ENCODE measurements around the gene GIPC1. TPM values are rescaled to one million over a fixed set of nuclear protein-coding genes. Genes with fewer than 3 reads are reported as not detected.

GIPC1 gene
- total RNA-seq, 1 donor from 2014 or later, result 41.8 TPM

GRCh38 chr19:14495672-14496028 lies 277 bp downstream of the GIPC1 start:
- peak overlapping the region; percentile 69 to 76 (median 75) for H3K4me3 ChIP-seq (ENCODE audit: low read length in 3 of 3)
- H3K9ac ChIP-seq (ENCODE audit: low read depth in 1 of 3, low read length in 3 of 3), result peak overlapping the region; percentile 52 to 74 (median 53)
- peaks cover 0 to 7% (median 3%) of the 10 kb centered on the region in 3 donors for H3K36me3 ChIP-seq (ENCODE audit: control insufficient read depth in 3 of 3, insufficient read depth in 3 of 3, low read length in 3 of 3)
- H3K9me3 ChIP-seq (ENCODE audit: control insufficient read depth in 3 of 3, low read length in 3 of 3), result no peaks in the 10 kb centered on the region
- no peaks in the 10 kb centered on the region for H3K27me3 ChIP-seq (ENCODE audit: control insufficient read depth in 3 of 3, insufficient read depth in 3 of 3, low read length in 3 of 3)
- peaks cover 21 to 28% (median 27%) of the 10 kb centered on the region in 3 donors for H3K4me1 ChIP-seq (ENCODE audit: control insufficient read depth in 3 of 3, insufficient read depth in 3 of 3, low read length in 3 of 3)
- peak overlapping the region; percentile 12 for H3K27ac ChIP-seq (ENCODE audit: low read depth, low read length)

- Histone ChIP-seq H3K9me3 (ENCODE audit: control insufficient read depth in 3 of 3, low read length in 3 of 3) (no peaks in the 10 kb centered on the region), H3K27ac (ENCODE audit: low read depth, low read length) (no peak overlapping the region), H3K9ac (ENCODE audit: low read depth in 1 of 3, low read length in 3 of 3) (peak overlapping the region; percentile 52 to 74 (median 53)), H3K4me3 (ENCODE audit: low read length in 3 of 3) (peak overlapping the region; percentile 69 to 76 (median 75)), H3K36me3 (ENCODE audit: control insufficient read depth in 3 of 3, insufficient read depth in 3 of 3, low read length in 3 of 3) (peaks cover 0 to 7% (median 3%) of the 10 kb centered on the region in 3 donors), H3K27me3 (ENCODE audit: control insufficient read depth in 3 of 3, insufficient read depth in 3 of 3, low read length in 3 of 3) (no peaks in the 10 kb centered on the region), H3K4me1 (ENCODE audit: control insufficient read depth in 3 of 3, insufficient read depth in 3 of 3, low read length in 3 of 3) (peaks cover 21 to 28% (median 27%) of the 10 kb centered on the region in 3 donors)
Measured at GRCh38 chr19:14494910-14495671, 836 bp downstream of the GIPC1 start.

GRCh38 chr19:14494411-14494810 lies 1.5 kb downstream of the GIPC1 start:
- Histone ChIP-seq H3K4me1 (ENCODE audit: control insufficient read depth in 3 of 3, insufficient read depth in 3 of 3, low read length in 3 of 3) (peaks cover 21 to 28% (median 27%) of the 10 kb centered on the region in 3 donors), H3K4me3 (ENCODE audit: low read length in 3 of 3) (peak overlapping the region in 1 of 3 donors; percentile 43), H3K36me3 (ENCODE audit: control insufficient read depth in 3 of 3, insufficient read depth in 3 of 3, low read length in 3 of 3) (peaks cover 0 to 7% (median 3%) of the 10 kb centered on the region in 3 donors), H3K27ac (ENCODE audit: low read depth, low read length) (no peak overlapping the region), H3K9me3 (ENCODE audit: control insufficient read depth in 3 of 3, low read length in 3 of 3) (no peaks in the 10 kb centered on the region), H3K27me3 (ENCODE audit: control insufficient read depth in 3 of 3, insufficient read depth in 3 of 3, low read length in 3 of 3) (no peaks in the 10 kb centered on the region), H3K9ac (ENCODE audit: low read depth in 1 of 3, low read length in 3 of 3) (peak overlapping the region in 2 of 3 donors; percentile 50 to 51)

- Histone ChIP-seq H3K4me3 (ENCODE audit: low read length in 3 of 3) (no peak overlapping the region), H3K4me1 (ENCODE audit: control insufficient read depth in 3 of 3, insufficient read depth in 3 of 3, low read length in 3 of 3) (peaks cover 21 to 28% (median 26%) of the 10 kb centered on the region in 3 donors), H3K36me3 (ENCODE audit: control insufficient read depth in 3 of 3, insufficient read depth in 3 of 3, low read length in 3 of 3) (peaks cover 0 to 13% (median 8%) of the 10 kb centered on the region in 3 donors)
Measured at GRCh38 chr19:14492756-14493337, 3.1 kb downstream of the GIPC1 start.

GRCh38 chr19:14487370-14488125 lies 8.4 kb downstream of the GIPC1 start:
- Histone ChIP-seq H3K27me3 (ENCODE audit: control insufficient read depth in 3 of 3, insufficient read depth in 3 of 3, low read length in 3 of 3) (no peaks in the 10 kb centered on the region), H3K4me3 (ENCODE audit: low read length in 3 of 3) (no peak overlapping the region), H3K27ac (ENCODE audit: low read depth, low read length) (no peak overlapping the region), H3K9me3 (ENCODE audit: control insufficient read depth in 3 of 3, low read length in 3 of 3) (no peaks in the 10 kb centered on the region), H3K4me1 (ENCODE audit: control insufficient read depth in 3 of 3, insufficient read depth in 3 of 3, low read length in 3 of 3) (no peaks in the 10 kb centered on the region), H3K9ac (ENCODE audit: low read depth in 1 of 3, low read length in 3 of 3) (no peak overlapping the region), H3K36me3 (ENCODE audit: control insufficient read depth in 3 of 3, insufficient read depth in 3 of 3, low read length in 3 of 3) (peaks cover 0 to 10% (median 9%) of the 10 kb centered on the region in 3 donors)

More at GRCh38 chr19:14492756-14493337, 3.1 kb downstream of the GIPC1 start:
- Histone ChIP-seq H3K27ac (ENCODE audit: low read depth, low read length) (no peak overlapping the region), H3K9ac (ENCODE audit: low read depth in 1 of 3, low read length in 3 of 3) (no peak overlapping the region), H3K27me3 (ENCODE audit: control insufficient read depth in 3 of 3, insufficient read depth in 3 of 3, low read length in 3 of 3) (no peaks in the 10 kb centered on the region), H3K9me3 (ENCODE audit: control insufficient read depth in 3 of 3, low read length in 3 of 3) (no peaks in the 10 kb centered on the region)

GRCh38 chr19:14482172-14482941 lies 13.6 kb downstream of the GIPC1 start:
- H3K27me3 ChIP-seq (ENCODE audit: control insufficient read depth in 3 of 3, insufficient read depth in 3 of 3, low read length in 3 of 3), result peaks cover 0 to 15% (median 0%) of the 10 kb centered on the region in 3 donors
- H3K9ac ChIP-seq (ENCODE audit: low read depth in 1 of 3, low read length in 3 of 3), result no peak overlapping the region
- H3K4me3 ChIP-seq (ENCODE audit: low read length in 3 of 3), result no peak overlapping the region
- H3K4me1 ChIP-seq (ENCODE audit: control insufficient read depth in 3 of 3, insufficient read depth in 3 of 3, low read length in 3 of 3), result peaks cover 0 to 2% (median 0%) of the 10 kb centered on the region in 3 donors
- peaks cover 25 to 31% (median 29%) of the 10 kb centered on the region in 3 donors for H3K36me3 ChIP-seq (ENCODE audit: control insufficient read depth in 3 of 3, insufficient read depth in 3 of 3, low read length in 3 of 3)
- H3K27ac ChIP-seq (ENCODE audit: low read depth, low read length), result no peak overlapping the region
- no peaks in the 10 kb centered on the region for H3K9me3 ChIP-seq (ENCODE audit: control insufficient read depth in 3 of 3, low read length in 3 of 3)

- Histone ChIP-seq H3K27me3 (ENCODE audit: control insufficient read depth in 3 of 3, insufficient read depth in 3 of 3, low read length in 3 of 3) (peaks cover 3 to 30% (median 12%) of the 10 kb centered on the region in 3 donors), H3K9me3 (ENCODE audit: control insufficient read depth in 3 of 3, low read length in 3 of 3) (no peaks in the 10 kb centered on the region), H3K27ac (ENCODE audit: low read depth, low read length) (no peak overlapping the region), H3K4me3 (ENCODE audit: low read length in 3 of 3) (no peak overlapping the region), H3K4me1 (ENCODE audit: control insufficient read depth in 3 of 3, insufficient read depth in 3 of 3, low read length in 3 of 3) (peaks cover 0 to 4% (median 0%) of the 10 kb centered on the region in 3 donors), H3K36me3 (ENCODE audit: control insufficient read depth in 3 of 3, insufficient read depth in 3 of 3, low read length in 3 of 3) (peaks cover 25 to 31% (median 30%) of the 10 kb centered on the region in 3 donors), H3K9ac (ENCODE audit: low read depth in 1 of 3, low read length in 3 of 3) (no peak overlapping the region)
Measured at GRCh38 chr19:14480700-14481079, 15.2 kb downstream of the GIPC1 start.

GRCh38 chr19:14479975-14480699 lies 15.8 kb downstream of the GIPC1 start:
- H3K9ac ChIP-seq (ENCODE audit: low read depth in 1 of 3, low read length in 3 of 3), result no peak overlapping the region
- no peak overlapping the region for H3K27ac ChIP-seq (ENCODE audit: low read depth, low read length)
- no peak overlapping the region for H3K4me3 ChIP-seq (ENCODE audit: low read length in 3 of 3)
- H3K27me3 ChIP-seq (ENCODE audit: control insufficient read depth in 3 of 3, insufficient read depth in 3 of 3, low read length in 3 of 3), result peaks cover 3 to 31% (median 13%) of the 10 kb centered on the region in 3 donors
- H3K36me3 ChIP-seq (ENCODE audit: control insufficient read depth in 3 of 3, insufficient read depth in 3 of 3, low read length in 3 of 3), result peaks cover 25 to 31% (median 30%) of the 10 kb centered on the region in 3 donors
- H3K9me3 ChIP-seq (ENCODE audit: control insufficient read depth in 3 of 3, low read length in 3 of 3), result no peaks in the 10 kb centered on the region
- peaks cover 0 to 4% (median under 1%) of the 10 kb centered on the region in 3 donors for H3K4me1 ChIP-seq (ENCODE audit: control insufficient read depth in 3 of 3, insufficient read depth in 3 of 3, low read length in 3 of 3)
